Astrocyte of the cerebellum (primary cell): Measurements from ENCODE around the gene RBM15B.
A peak's percentile ranks its signal among the peaks of the same experiment; 100 is the strongest.
"Not testable (repeated sequence)": the region's sequence is repeated elsewhere in the genome, so short reads cannot be mapped to it uniquely, and the experiment has no call there.

Experiments used
- DNase-seq: peaks from one replicate; pipeline ENCODE4 v3.0.0-alpha.2; 2011; ENCODE audit warnings: low read depth
- H3K4me3 ChIP-seq: 2 replicates; pipeline ENCODE4 v1.5.1; 2011; ENCODE audit warnings: mild to moderate bottlenecking, low read depth, low read length, moderate library complexity
- CTCF ChIP-seq: IDR thresholded peaks from 2 replicates; pipeline ENCODE4 v1.5.1; 2012; ENCODE audit warnings: low read length, low read depth, moderate library complexity, mild to moderate bottlenecking; ENCODE audit errors: missing control alignments
- in situ Hi-C: cut with HindIII; loops from 2 replicates; pipeline ENCODE4 v1.10.0; 2017; ENCODE audit warnings: low sequenced_read_pairs

RBM15B gene

GRCh38 chr3:51362476-51362875, 28.6 kb upstream of the RBM15B start:
- H3K4me3 ChIP-seq = no peak overlapping the region
- no peak for TF ChIP-seq CTCF
- in situ Hi-C loops = no loop called here
- no peak for DNase-seq

- H3K4me3 ChIP-seq, in situ Hi-C loops, DNase-seq: not testable (repeated sequence)
Observed at GRCh38 chr3:51368276-51368675, 22.8 kb upstream of the RBM15B start.

GRCh38 chr3:51371943-51372557, 19.0 kb upstream of the RBM15B start:
- no peak overlapping the region for H3K4me3 ChIP-seq
- peak; percentile 73 for DNase-seq
- peak; percentile 79 for TF ChIP-seq CTCF
- in situ Hi-C loops = loop anchor here (10.0 kb wide), 1 partner anchor 267 kb away; no protein-coding TSS in a partner anchor

- TF ChIP-seq CTCF = no peak
- in situ Hi-C loops = loop anchor here (10.0 kb wide), 1 partner anchor 269 kb away; no protein-coding TSS in a partner anchor
- H3K4me3 ChIP-seq = no peak overlapping the region
- DNase-seq = no peak
Observed at GRCh38 chr3:51373658-51374421, 17.2 kb upstream of the RBM15B start.

GRCh38 chr3:51374456-51374855, 16.6 kb upstream of the RBM15B start:
- no peak for DNase-seq
- no peak overlapping the region for H3K4me3 ChIP-seq
- in situ Hi-C loops = loop anchor here (10.0 kb wide), 1 partner anchor 270 kb away; no protein-coding TSS in a partner anchor
- no peak for TF ChIP-seq CTCF

- DNase-seq = no peak
- no peak overlapping the region for H3K4me3 ChIP-seq
- TF ChIP-seq CTCF = no peak
- in situ Hi-C loops = loop anchor here (10.0 kb wide), 1 partner anchor 270 kb away; no protein-coding TSS in a partner anchor
Observed at GRCh38 chr3:51375136-51375535, 15.9 kb upstream of the RBM15B start.

- no peak for TF ChIP-seq CTCF
Observed at GRCh38 chr3:51375571-51375970, 15.5 kb upstream of the RBM15B start.

More at GRCh38 chr3:51375571-51375970, 15.5 kb upstream of the RBM15B start:
- H3K4me3 ChIP-seq = no peak overlapping the region
- in situ Hi-C loops = loop anchor here (10.0 kb wide), 1 partner anchor 271 kb away; no protein-coding TSS in a partner anchor
- DNase-seq = no peak
